Progenitor cell of endocrine pancreas (in vitro differentiated cells): ENCODE measurements around the gene BPIFB6. TPM values are rescaled to one million over a fixed set of nuclear protein-coding genes. Genes with fewer than 3 reads are reported as not detected.

ENCODE experiments used
- DNase-seq: peaks from one replicate; pipeline ENCODE4 v3.0.0; 2021; ENCODE audit warnings: low spot score; ENCODE audit not compliant: unreplicated experiment
- H3K27ac Mint-ChIP-seq: 2 replicates; pipeline ENCODE4 v1.8.0; 2021; ENCODE audit warnings: mild to moderate bottlenecking, moderate library complexity, mixed read lengths
- H3K27me3 Mint-ChIP-seq: 2 replicates; pipeline ENCODE4 v1.8.0; 2021; ENCODE audit warnings: mixed read lengths
- H3K36me3 Mint-ChIP-seq: 2 replicates; pipeline ENCODE4 v1.8.0; 2022; ENCODE audit warnings: mixed read lengths; ENCODE audit not compliant: insufficient read depth
- H3K4me1 Mint-ChIP-seq: 2 replicates; pipeline ENCODE4 v1.8.0; 2021; ENCODE audit warnings: low read depth, mixed read lengths
- H3K4me3 Mint-ChIP-seq: 2 replicates; pipeline ENCODE4 v1.8.0; 2021; ENCODE audit warnings: low read depth, mild to moderate bottlenecking, moderate library complexity, mixed read lengths
- H3K9me3 Mint-ChIP-seq: 2 replicates; pipeline ENCODE4 v1.8.0; 2021; ENCODE audit warnings: low read depth, mixed read lengths
- CTCF ChIP-seq: fragments of 200-600 bp; sonication (generic); IDR thresholded peaks from one replicate; pipeline ENCODE4 v1.5.0; 2021; ENCODE audit warnings: antibody characterized with exemption, mild to moderate bottlenecking; ENCODE audit not compliant: unreplicated experiment
- total RNA-seq: library from RNA; stranded (reverse); gene quantifications from 2 replicates; pipeline ENCODE4 v1.2.1, GENCODE V29; 2021

The BPIFB6 gene
- total RNA-seq, 1 donor from 2014 or later: not detected

DNA sequence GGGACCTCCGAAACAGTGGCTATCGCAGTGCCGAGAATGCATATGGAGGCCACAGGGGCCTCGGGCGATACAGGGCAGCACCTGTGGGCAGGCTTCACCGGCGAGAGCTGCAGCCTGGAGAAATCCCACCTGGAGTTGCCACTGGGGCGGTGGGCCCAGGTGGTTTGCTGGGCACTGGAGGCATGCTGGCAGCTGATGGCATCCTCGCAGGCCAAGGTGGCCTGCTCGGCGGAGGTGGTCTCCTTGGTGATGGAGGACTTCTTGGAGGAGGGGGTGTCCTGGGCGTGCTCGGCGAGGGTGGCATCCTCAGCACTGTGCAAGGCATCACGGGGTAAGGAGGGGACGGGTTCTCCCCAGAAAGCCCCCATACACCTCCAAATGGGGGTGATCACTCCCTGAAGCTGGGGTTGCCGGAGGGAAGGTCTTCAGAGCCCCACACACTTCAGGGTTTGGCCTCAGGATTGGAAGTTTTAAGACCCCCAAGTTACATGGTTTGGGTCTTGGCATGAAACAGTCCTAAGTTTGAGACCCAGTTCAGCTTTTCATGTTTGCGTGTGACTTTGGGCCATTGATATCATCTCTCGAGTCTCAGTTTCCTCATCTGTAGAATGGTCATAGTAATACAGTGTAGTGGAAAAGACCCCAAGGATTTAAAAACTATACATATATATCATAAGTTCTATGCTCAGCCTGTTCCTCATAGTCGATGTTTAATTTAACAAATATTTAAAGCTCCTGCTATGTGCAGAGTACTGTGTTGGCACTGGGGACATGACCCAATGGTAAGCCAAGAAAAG is 52.3 kb downstream of the BPIFB6 start:
- DNase-seq: no peak
- H3K27ac Mint-ChIP-seq: no peak overlapping the region
- TF ChIP-seq CTCF: no peak
- H3K4me3 Mint-ChIP-seq: no peak overlapping the region
- H3K9me3 Mint-ChIP-seq: no peaks in the 10 kb centered on the region
- H3K36me3 Mint-ChIP-seq: no peaks in the 10 kb centered on the region
- H3K27me3 Mint-ChIP-seq: peaks cover 15% of the 10 kb centered on the region
- no peaks in the 10 kb centered on the region for H3K4me1 Mint-ChIP-seq

DNA sequence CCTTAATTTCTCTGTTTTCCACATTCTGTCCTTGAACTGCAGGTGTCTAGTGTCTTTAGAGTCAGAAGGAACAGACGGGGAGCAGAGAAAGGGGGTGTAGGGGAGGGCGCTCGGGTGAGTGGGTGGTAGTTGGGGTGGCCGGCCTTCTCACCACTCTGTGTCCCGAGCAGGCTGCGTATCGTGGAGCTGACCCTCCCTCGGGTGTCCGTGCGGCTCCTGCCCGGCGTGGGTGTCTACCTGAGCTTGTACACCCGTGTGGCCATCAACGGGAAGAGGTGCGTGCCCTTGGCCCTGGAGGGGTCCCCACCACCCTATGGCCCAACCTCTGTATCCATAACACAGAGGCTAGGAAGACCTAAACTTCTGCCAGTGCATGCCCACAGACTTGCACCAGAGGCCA is 53.3 kb downstream of the BPIFB6 start:
- no peak overlapping the region for H3K27ac Mint-ChIP-seq
- H3K4me3 Mint-ChIP-seq: no peak overlapping the region
- H3K4me1 Mint-ChIP-seq: no peaks in the 10 kb centered on the region
- TF ChIP-seq CTCF: no peak
- H3K36me3 Mint-ChIP-seq: no peaks in the 10 kb centered on the region
- H3K27me3 Mint-ChIP-seq: peaks cover 15% of the 10 kb centered on the region
- DNase-seq: no peak
- no peaks in the 10 kb centered on the region for H3K9me3 Mint-ChIP-seq

- H3K4me3 Mint-ChIP-seq: no peak overlapping the region
- H3K9me3 Mint-ChIP-seq: no peaks in the 10 kb centered on the region
- TF ChIP-seq CTCF: no peak
- H3K27ac Mint-ChIP-seq: no peak overlapping the region
- H3K4me1 Mint-ChIP-seq: no peaks in the 10 kb centered on the region
- peaks cover 9% of the 10 kb centered on the region for H3K27me3 Mint-ChIP-seq
- no peaks in the 10 kb centered on the region for H3K36me3 Mint-ChIP-seq
- no peak for DNase-seq
Measured at GRCh38 chr20:33086052-33086722, 54.7 kb downstream of the BPIFB6 start.

GRCh38 chr20:33091147-33091546 is 59.7 kb downstream of the BPIFB6 start:
- Mint-ChIP-seq H3K9me3 (no peaks in the 10 kb centered on the region), H3K27ac (no peak overlapping the region), H3K27me3 (peaks cover 9% of the 10 kb centered on the region), H3K36me3 (no peaks in the 10 kb centered on the region), H3K4me1 (no peaks in the 10 kb centered on the region), H3K4me3 (no peak overlapping the region)
- no peak for TF ChIP-seq CTCF
- DNase-seq: no peak

GRCh38 chr20:33091693-33092092 is 60.2 kb downstream of the BPIFB6 start:
- TF ChIP-seq CTCF: no peak
- no peak overlapping the region for H3K4me3 Mint-ChIP-seq
- H3K27ac Mint-ChIP-seq: no peak overlapping the region
- no peak for DNase-seq
- H3K9me3 Mint-ChIP-seq: no peaks in the 10 kb centered on the region
- H3K36me3 Mint-ChIP-seq: no peaks in the 10 kb centered on the region
- no peaks in the 10 kb centered on the region for H3K4me1 Mint-ChIP-seq
- H3K27me3 Mint-ChIP-seq: peaks cover 9% of the 10 kb centered on the region
